Endometrium (tissue), 2 donors: ENCODE measurements around the gene SIK3.

Experiments used
- FAIRE-seq: peaks from 2 replicates; lab custom pipeline; 2012; peaks lifted over from hg19 to GRCh38; lab: Jason Lieb, UNC
- donor health status: control.
- donor health status: control.

The SIK3 gene

DNA sequence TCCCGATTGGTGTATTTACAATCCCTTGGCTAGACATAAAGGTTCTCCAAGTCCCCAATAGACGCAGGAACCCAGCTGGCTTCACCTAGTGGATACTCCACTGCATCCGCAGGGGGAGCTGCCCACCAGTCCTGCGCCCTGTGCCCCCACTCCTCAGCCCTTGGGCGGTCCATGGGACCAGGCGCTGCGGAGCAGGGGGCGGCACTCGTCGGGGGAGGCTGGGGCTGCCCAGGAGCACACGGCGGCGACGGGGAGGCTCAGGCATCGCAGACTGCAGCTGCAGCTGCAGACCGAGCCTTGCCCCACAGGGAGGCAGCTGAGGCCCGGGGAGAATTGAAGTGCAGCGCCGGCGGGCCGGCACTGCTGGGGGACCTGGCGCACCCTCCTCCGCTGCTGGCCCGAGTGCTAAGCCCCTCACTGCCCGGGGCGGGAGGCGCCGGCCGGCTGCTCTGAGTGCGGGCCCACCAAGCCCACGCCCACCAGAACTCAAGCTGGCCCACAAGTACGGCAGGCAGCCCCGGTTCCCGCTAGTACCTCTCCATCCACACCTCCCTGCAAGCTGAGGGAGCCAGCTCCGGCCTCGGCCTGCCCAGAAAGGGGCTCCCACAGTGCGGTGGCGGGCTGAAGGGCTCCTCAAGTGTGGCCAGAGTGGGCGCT, 12.2 kb upstream of the SIK3 start:
- FAIRE-seq: no peak

DNA sequence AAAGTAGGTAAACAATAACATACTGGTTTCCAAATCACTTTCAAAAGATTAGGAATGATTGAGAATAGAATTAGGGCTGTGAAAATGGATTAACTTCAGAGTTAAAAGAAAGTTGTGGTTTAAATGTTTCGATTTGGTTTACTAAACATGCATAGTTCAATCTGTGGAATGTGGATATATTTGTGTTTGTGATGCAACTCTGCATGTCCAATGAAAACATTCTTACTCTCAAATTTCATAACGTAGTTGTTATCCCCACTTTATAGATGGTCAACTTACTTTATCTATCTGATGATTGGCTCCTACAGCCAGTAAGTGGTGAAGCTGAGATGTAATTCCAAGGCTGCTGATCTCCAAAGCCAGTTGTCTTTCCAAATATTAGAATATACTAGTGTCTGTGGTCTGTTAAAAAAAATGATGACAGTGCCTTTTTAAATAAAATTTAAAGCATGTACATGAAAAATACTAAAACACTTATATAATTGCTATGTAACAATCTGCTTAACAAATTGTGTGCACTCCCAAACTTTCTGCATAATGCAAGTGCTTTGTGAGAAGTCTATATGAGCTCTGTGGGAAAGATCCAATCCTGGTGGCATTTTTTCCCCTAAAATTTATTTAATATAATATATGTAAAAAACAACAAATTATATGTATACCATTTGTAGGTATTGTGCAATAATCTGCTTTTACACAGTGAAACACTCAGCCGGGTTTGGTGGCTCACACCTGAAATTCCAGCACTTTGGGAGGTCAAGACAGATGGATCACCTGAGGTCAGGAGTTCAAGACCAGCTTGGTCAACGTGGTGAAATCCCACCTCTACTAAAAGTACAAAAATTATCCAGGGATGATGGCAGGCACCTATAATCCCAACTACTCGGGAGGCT, 9.7 kb upstream of the SIK3 start:
- no peak for FAIRE-seq

DNA sequence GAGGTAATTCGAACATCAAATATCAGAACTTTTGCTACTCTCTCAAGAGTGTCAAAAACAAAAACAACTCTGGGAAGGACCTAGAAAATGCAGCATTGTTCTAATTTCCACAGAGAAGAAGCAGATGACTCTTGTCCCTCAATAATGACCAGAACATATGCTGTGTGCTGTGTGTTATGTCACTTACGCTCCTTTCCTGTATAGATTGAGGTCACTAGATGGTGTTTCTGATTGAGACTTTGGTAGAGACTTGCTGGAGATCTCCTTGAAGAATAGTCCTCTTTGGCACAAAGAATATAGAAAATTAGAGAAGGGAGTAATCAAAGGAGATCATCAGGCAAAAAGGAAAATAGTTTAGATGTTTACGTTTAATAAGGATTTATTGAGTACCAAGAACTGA, 2.3 kb upstream of the SIK3 start:
- no peak for FAIRE-seq

DNA sequence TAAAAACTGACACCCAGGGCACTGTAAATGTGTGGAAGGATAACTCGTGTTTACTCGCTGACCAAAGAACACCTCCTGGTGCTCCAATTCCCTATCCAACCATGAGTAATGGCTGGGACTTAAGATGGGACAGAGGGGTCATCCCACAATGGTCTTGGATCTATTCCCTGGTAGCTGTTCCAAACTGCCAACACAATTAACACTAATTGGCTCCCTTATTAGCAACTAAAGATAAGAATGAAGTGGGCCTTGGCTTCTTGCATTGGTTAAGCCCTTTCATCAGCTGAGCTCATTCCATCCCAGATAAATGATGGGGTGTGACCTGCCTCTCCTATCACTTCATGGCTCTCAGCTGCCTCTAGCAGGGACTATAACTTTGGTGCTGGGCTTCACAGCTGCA, 1.5 kb upstream of the SIK3 start:
- no peak for FAIRE-seq

DNA sequence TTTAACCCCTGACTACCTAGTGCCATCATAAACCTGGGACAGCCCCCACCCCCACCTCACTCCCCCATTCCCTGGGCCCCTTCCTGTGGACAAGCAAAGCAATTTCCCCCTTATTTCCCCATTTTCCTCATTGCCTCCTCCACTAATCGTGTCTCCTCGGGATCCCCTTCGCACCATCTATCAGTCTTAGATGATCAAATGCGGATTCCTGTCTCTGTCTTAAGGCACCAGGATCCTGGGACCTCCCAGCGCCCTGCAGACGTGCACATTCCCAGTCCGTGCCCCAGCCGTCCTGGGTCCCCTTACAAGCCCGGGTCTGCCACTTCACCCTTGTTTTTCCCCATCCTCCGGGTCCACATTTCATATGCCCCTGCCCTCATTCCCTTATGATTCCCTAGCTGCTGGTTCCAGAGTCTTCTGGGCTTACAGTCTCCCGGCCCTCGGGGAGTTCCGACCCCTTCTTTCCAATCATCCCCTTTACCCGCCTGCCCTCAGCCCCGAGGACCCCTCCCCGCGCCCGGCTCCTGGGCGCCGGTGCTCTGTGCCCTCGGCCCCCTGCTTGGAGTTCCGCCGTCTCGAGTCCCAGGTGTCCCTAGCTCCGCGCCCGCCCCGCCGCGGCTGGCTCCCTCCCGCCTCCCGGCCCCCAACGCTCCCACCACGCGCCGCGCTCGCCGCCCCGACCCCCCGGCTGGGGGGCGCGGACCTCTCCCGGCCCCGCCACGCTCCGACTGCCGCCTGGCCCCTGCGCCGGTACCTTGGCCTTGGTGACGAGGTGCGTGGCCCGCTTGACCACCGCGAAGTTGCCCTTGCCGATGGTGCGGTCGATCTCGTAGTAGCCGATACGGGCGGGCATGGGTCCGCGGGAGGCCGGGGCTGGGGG, 599 bp downstream of the SIK3 start:
- FAIRE-seq: no peak

DNA sequence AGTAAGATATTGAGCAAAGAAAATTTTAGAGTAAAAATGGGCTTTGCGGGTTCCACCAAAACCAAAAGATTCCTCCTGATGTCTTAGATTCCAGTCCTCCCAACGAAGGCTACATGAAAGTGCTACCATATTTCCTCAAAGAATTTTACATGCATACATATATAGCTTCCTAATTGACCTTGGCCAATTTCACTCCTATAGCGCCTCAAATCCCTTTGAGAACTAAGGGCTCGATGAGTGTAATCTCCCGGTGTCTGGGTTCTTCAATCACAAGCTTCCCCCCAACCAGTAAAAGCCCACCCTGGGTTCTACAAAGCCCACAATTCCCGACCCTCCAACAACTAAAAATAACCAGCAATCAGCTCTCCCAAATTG, 1.2 kb downstream of the SIK3 start:
- FAIRE-seq: no peak

DNA sequence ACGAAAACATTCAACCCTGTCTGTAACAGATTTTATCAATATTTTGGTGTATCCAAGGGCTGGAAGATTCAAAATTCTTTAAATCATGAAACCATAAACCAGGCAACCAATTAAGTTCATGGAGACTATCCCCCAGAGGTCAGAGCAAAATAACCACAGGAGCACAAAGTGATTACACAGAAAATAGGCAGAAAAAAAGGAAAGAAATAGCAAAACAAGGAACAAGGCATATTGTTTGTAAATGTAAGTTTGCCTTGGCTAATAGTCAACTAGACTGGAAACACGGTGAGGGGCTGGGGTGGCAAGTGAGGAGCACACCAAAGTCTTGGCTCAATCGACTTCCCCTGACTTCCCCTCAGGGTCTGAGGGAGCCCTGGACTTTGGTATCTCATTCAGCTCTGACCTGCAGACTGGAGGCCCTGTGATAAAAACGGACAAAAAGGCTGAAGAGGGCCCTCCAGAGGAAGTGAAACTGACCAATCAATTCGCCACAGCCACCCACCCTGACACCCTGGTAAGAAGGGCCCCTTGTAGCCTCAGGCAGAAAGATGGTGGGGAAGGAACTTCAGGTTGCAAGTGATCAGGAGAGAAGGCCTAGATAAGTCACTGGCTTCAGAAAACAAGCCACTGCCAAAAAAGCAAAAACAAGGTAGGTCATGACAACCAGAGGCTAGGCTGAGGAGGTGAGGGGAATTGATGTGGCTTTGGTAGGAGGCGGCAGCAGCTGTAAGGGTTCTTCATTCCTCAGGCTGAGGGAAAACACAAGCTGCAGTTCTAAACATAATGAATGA, 1.8 kb downstream of the SIK3 start:
- peak; percentile 64 for FAIRE-seq

DNA sequence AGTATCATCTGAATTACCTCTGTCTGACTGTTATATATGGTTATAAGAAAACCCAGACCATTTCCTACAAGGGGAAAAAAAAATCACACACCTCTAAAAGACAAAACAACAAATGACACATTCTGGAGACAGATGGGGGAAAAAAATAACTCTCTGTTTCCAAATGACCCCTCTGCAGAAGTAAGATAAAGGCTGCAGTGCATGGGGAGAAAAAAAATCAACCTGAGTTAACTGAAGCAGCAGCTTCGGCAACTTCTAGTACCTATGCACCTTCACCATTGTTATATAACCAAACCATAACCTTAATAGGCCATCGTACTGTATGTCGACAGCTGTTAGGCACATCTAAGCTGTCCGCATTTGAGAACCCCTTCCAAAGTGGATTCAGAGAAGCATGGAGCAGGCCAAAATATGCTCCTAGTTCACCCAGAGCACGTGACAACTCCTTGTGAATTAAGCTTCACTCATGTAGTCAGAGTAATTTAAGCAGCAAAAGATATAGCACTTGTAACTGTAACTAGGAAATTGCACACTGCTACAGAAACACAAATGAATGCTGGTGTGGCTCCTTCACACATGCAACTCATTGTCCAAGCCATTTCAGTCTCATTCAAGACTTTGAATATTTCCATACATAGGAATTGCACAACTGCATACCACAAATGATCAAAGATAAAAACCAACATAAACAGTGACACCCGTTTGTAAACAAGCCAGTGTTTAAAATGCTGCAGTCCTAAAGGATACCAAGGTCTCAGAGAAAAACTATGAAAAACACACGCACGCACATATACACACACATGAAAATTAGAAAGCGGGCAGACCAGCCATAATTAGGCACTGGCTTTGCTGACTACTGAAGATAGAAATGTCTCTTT, 2.7 kb downstream of the SIK3 start:
- FAIRE-seq: no peak

DNA sequence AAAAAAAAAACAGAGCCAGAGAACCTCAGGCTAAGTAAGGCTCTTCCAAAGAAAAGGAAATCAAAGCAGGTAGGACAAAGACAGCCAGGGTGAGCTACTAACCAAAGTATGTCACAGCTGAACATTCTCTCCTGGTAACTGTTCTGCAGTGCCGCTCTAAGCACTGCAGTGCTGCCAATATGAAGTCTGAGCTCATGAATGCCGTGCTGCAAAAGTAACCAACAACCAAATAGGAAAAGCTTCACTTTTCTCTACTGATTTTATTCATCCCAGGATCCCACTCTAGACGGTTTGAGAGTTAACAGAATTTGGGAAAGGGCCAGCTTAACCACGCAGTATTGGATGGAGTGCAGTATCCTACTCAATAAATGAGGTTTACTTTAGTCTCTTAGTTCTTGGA, 3.5 kb downstream of the SIK3 start:
- no peak for FAIRE-seq

DNA sequence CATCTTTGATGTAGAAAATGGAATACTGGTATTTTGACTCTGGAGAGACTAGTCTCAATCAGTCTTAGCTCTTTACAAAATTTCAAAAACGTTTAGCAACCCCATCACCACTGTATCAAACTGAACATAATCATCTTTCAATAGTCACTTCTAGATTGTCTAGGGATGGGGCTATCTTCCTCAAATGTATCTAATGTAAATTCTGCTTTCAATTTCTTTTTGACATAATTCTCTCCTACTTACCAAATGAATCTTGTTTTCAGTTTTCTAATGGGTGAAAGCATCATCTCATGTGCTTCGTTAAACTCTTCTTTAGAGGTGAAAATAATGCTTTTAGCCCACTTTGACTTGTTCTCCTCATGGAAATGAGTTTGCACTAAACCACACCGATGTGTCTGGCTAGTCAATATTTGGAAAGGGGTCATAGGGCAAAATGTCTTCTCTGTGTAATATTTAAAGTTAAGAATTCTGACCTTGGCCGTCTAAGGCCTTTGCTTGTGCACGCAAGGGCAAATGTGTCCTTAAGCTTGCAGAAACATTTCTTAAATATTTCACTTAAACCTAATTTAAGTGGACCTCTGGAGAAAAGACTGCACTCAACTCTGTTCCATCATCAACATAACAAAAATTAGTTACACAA, 5.2 kb downstream of the SIK3 start:
- no peak for FAIRE-seq

DNA sequence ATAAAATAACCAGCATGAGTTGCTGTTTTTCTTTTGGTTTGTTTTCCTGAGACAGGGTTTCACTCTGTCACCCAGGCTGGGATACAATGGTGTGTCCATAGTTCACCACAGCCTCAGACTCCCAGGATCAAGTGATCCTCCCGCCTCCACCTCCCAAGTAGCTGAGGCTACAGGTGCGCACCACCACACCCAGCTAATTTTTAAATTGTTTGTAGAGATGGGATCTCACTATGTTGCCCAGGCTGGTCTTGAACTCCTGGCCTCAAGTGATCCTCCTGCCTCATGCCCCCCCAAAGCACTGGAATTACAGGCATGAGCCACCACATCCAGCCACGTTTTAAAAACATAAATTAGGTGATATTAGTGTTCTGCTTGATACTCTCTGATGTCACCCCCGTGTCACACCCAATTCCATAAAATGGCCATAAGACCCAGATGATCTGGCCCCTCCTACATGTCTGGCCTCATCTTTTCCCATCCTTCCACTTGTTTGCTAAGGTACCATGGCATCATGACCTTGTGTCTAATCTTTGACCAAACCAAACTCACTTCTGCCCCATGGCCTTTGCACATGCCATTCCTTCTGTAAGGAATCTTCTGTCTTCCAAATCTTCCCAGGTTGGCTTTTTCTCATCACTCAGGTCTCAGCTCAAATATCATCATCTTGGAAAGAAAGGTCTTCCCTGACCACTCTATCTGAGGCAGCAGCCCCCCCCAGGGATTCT, 6.3 kb downstream of the SIK3 start:
- FAIRE-seq: no peak

DNA sequence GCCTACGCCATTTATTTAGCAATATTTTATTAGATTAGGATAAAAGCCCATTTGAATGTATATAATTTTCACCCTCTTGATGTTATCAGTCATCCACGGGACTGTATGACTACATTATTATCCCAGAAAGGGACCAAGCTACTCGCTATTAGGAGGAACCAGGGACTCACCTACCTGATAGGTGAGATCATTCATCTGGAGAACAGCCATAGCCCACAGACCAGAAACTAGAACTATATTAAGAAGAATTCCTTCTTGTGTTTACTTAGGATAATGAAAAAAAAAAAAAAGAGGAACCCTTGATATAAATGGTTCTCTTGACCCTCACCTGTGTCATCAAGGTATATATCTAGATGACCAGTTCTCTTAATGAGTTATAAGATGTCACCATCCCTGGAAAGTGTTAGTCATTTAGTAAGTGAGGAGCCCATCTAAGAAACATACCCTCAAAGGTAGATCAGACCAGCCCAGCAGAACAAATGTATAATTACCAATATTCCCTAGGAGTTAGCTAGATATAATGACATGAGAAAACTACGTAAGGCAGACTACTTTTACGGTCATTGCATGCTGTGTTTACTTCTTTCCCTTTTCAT, 8.0 kb downstream of the SIK3 start:
- FAIRE-seq: no peak

DNA sequence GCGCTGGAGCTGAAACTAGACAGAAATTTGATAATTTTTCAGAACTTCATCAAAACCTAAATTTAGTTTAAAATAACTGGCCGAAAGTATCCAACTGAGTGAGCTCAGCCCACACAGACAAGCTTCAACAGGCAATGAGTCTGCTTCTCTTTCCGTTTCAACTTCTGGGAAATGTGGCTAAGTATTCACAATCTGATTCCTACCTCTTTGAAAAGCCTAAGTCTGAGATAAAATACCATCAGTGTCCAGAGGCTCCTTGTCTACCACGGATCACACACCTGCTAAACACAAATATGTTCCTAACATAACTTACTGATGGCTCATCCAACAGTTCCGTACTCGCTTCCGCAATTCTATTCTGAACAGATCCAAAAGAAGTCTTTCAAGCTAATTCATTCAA, 8.5 kb downstream of the SIK3 start:
- FAIRE-seq: no peak

DNA sequence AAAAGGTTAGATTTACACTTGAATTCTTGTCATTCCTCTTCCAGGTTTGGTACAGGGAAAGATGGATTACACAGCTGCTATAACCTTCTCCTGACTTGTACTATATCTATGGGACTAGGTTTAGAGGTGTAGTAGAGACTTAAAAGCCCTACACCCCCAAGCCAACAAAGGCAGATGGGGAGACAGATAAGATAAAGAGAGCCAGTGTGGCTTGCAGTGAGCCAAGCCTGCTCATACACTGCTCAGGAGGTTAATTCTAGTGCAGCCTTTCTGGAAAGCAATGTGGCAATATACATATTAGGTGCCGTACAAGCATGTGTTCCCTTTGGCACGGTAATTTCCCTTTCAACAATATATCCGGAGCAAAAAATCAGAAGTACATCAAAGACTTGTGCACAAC, 10.8 kb downstream of the SIK3 start:
- no peak for FAIRE-seq

DNA sequence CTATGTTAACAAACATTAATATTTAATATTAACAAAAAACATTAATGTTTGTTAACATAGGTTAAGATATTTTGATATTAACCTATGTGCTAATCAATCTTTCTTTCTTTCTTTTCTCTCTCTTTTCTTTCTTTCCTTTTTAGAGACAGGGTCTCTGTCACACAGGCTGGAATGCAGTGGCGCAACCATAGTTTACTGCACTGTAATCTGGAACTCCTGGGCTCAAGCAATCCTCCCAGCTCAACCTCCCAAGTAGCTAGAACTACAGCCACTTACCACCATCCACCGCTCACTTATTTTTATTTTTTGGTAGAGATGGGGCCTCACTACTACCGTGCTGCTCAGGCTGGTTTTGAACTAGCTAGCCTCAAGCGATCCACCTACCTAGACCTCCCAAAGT, 13.2 kb downstream of the SIK3 start:
- FAIRE-seq: no peak

DNA sequence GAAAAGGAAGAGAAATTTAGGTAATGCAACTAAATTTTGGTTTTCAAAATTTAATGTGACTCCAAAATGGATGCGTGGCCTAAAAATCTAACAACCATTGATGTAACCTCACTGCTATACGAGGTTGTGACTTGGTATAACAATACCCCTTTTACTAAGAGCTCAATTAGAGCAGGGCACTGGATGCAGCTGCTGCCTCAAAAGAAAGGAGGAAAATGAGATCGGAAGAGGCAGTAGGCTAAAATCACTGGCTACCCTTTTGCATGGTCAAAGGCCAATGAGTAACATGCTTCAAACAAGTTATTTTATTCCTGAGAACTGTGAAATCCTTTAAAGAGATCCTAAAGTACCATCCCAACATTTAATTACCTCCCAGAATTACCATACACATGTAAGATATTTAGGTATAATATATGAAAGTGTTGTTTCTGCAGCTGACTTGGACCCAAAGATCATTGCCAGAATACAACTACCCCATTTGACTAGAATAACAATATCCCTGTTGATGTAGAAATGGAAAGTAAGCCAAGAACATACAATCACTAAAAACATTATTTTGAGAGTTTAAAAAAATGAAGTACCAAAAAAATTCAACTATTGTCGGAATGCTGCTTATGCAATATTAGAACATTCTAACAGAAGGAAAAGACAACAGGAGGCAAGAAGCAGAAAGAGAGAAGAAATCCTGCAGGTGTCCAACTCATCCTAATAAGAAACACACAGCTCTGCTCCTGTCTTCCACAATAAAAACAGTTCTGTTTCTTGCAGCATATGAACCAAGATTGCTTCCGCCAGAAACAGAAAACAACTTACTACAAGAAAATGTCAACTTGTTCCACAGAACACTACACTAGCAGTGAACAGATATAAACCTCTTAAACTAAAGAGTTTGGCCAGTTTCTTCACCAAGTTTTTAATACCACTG, 15.0 kb downstream of the SIK3 start:
- FAIRE-seq: peak; percentile 45

DNA sequence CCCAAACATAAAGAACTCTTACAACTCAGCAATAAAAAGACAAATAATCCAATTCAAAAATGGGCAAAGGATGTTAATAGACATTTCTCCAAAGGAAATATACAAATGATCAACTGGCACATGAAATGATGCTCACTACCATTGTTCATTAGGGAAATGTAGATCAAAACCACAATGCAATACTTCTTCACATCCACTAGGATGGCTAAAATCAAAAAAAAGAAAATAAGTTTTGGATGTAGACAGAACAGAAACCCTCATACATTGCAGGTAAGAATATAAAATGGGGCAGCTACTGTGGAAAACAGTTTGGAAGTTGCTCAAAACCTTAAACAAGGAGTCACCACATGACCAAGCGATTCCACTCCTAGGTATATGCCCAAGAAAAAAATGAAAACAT, 16.3 kb downstream of the SIK3 start:
- no peak for FAIRE-seq

DNA sequence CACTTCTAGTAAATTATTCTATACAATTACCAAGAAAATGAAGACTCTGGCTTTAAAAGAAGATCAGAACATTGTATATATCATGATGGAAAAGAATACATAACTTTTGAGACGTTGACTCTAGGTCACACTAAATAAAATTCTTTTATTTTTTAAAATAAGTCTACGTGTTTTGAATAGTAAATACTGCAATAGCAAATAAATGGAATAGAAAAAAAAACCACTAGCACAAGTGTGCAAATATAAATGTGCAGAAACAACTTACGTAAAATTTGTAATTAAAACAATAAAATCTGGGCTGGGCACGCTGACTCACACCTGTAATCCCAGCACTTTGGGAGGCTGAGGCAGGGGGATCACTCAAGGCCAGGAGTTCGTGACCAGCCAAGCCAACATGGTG, 17.9 kb downstream of the SIK3 start:
- no peak for FAIRE-seq
